ENCODE results near the gene CADPS2. TPM values are rescaled to one million over a fixed set of nuclear protein-coding genes. Genes with fewer than 3 reads are reported as not detected.

The CADPS2 gene
- total RNA-seq, 2 experiments from 2014 or later: not detected

GRCh38 chr7:122803323-122803722 lies 82.9 kb downstream of the CADPS2 start:
- Histone ChIP-seq H3K79me2 (ENCODE audit: insufficient read depth, low read depth, low read length) (no peaks in the 10 kb centered on the region), H3K36me3 (ENCODE audit: insufficient read depth, low read length) (no peaks in the 10 kb centered on the region), H3K4me1 (ENCODE audit: insufficient read depth, low read length, poor library complexity, severe bottlenecking) (no peaks in the 10 kb centered on the region), H3K4me2 (ENCODE audit: low read length) (no peak overlapping the region), H4K20me1 (ENCODE audit: insufficient read depth, low read length) (no peaks in the 10 kb centered on the region), H3K9me2 (ENCODE audit: insufficient read depth, low read length) (no peaks in the 10 kb centered on the region), H3K4me3 (ENCODE audit: low read depth, low read length, poor library complexity, severe bottlenecking) (no peak overlapping the region), H3K27ac (ENCODE audit: low read depth, low read length, poor library complexity, severe bottlenecking) (no peak overlapping the region), H3K9me3 (ENCODE audit: low read length) (no peaks in the 10 kb centered on the region), H2AFZ (ENCODE audit: low read length) (no peak overlapping the region)
- TF ChIP-seq CTCF (conservative IDR thresholded peaks at IDR 0.05; ENCODE audit: low read length) (peak; percentile 61), EZH2phosphoT487 (IDR thresholded peaks at IDR 0.05; ENCODE audit: borderline replicate concordance, low read depth, low read length) (no peak)
- intact Hi-C loops (cut with micrococcal nuclease; ENCODE audit: unreplicated experiment): no loop called here
- DNase-seq (ENCODE audit: low spot score): peak; percentile 5
- no TSS peak for BruUV-seq (replicated peaks)
- ChIA-PET POLR2A (interaction anchor here (0.7 to 1.0 kb wide), 2 partner anchors 45 to 108 kb away, joined by 3 read pairs; no protein-coding TSS in a partner anchor), CTCF (ENCODE audit: unreplicated experiment) (no interaction called here)

GRCh38 chr7:122802301-122802751 lies 83.9 kb downstream of the CADPS2 start:
- no peak overlapping the region for H2AFZ ChIP-seq (ENCODE audit: low read length)
- no peak for DNase-seq (ENCODE audit: low spot score)
- no peak overlapping the region for H3K27ac ChIP-seq (ENCODE audit: low read depth, low read length, poor library complexity, severe bottlenecking)
- H3K9me2 ChIP-seq (ENCODE audit: insufficient read depth, low read length): no peaks in the 10 kb centered on the region
- ChIA-PET POLR2A (interaction anchor here (0.8 to 1.4 kb wide), 3 partner anchors 11 to 18 kb away, joined by 3 read pairs; no protein-coding TSS in a partner anchor), CTCF (ENCODE audit: unreplicated experiment) (no interaction called here)
- no peaks in the 10 kb centered on the region for H3K9me3 ChIP-seq (ENCODE audit: low read length)
- BruUV-seq (replicated peaks): no TSS peak
- H4K20me1 ChIP-seq (ENCODE audit: insufficient read depth, low read length): no peaks in the 10 kb centered on the region
- H3K4me3 ChIP-seq (ENCODE audit: low read depth, low read length, poor library complexity, severe bottlenecking): no peak overlapping the region
- no peak for TF ChIP-seq CTCF (conservative IDR thresholded peaks at IDR 0.05; ENCODE audit: low read length)
- TF ChIP-seq EZH2phosphoT487 (IDR thresholded peaks at IDR 0.05; ENCODE audit: borderline replicate concordance, low read depth, low read length): no peak
- intact Hi-C loops (cut with micrococcal nuclease; ENCODE audit: unreplicated experiment): no loop called here
- H3K4me1 ChIP-seq (ENCODE audit: insufficient read depth, low read length, poor library complexity, severe bottlenecking): no peaks in the 10 kb centered on the region
- H3K4me2 ChIP-seq (ENCODE audit: low read length): no peak overlapping the region
- H3K79me2 ChIP-seq (ENCODE audit: insufficient read depth, low read depth, low read length): no peaks in the 10 kb centered on the region
- H3K36me3 ChIP-seq (ENCODE audit: insufficient read depth, low read length): no peaks in the 10 kb centered on the region

GRCh38 chr7:122791959-122792545 lies 94.2 kb downstream of the CADPS2 start:
- H3K9me3 ChIP-seq (ENCODE audit: low read length): no peaks in the 10 kb centered on the region
- H3K36me3 ChIP-seq (ENCODE audit: insufficient read depth, low read length): no peaks in the 10 kb centered on the region
- no peak for TF ChIP-seq EZH2phosphoT487 (IDR thresholded peaks at IDR 0.05; ENCODE audit: borderline replicate concordance, low read depth, low read length)
- TF ChIP-seq CTCF (conservative IDR thresholded peaks at IDR 0.05; ENCODE audit: low read length): no peak
- ChIA-PET POLR2A (interaction anchor here (1.0 kb wide), 1 partner anchor 10 kb away, joined by 3 read pairs; no protein-coding TSS in a partner anchor), CTCF (ENCODE audit: unreplicated experiment) (no interaction called here)
- H3K4me3 ChIP-seq (ENCODE audit: low read depth, low read length, poor library complexity, severe bottlenecking): no peak overlapping the region
- H4K20me1 ChIP-seq (ENCODE audit: insufficient read depth, low read length): no peaks in the 10 kb centered on the region
- BruUV-seq (replicated peaks): no TSS peak
- no peak overlapping the region for H3K27ac ChIP-seq (ENCODE audit: low read depth, low read length, poor library complexity, severe bottlenecking)
- H2AFZ ChIP-seq (ENCODE audit: low read length): no peak overlapping the region
- no peak overlapping the region for H3K4me2 ChIP-seq (ENCODE audit: low read length)
- H3K9me2 ChIP-seq (ENCODE audit: insufficient read depth, low read length): no peaks in the 10 kb centered on the region
- DNase-seq (ENCODE audit: low spot score): no peak
- H3K4me1 ChIP-seq (ENCODE audit: insufficient read depth, low read length, poor library complexity, severe bottlenecking): no peaks in the 10 kb centered on the region
- intact Hi-C loops (cut with micrococcal nuclease; ENCODE audit: unreplicated experiment): no loop called here
- no peaks in the 10 kb centered on the region for H3K79me2 ChIP-seq (ENCODE audit: insufficient read depth, low read depth, low read length)
